Thoracic aorta (tissue), 2 donors: ENCODE measurements around the gene MCF2L2. TPM values are rescaled to one million over a fixed set of nuclear protein-coding genes. Genes with fewer than 3 reads are reported as not detected.

Experiments
- ATAC-seq: fragments of 150-250 bp; one replicate; pipeline ENCODE4 v1.8.0; 2017; ENCODE audit warnings: low read depth; ENCODE audit not compliant: insufficient number of reproducible peaks, low FRiP score
- DNase-seq: peaks from one replicate; pipeline ENCODE4 v3.0.0-alpha.2; 2020; ENCODE audit warnings: low spot score
- H3K27ac ChIP-seq, 2 donors: fragments of 200-600 bp; sonication (generic); 1 replicate in 1 of 2; 2 replicates in 1 of 2; pipeline ENCODE4 v1.5.1; 2016; ENCODE audit warnings: mild to moderate bottlenecking in 2 of 2, moderate library complexity in 2 of 2
- H3K27me3 ChIP-seq: fragments of 200-600 bp; sonication (generic); replicated peaks from 2 replicates; pipeline ENCODE4 v1.6.0; 2016; ENCODE audit warnings: mild to moderate bottlenecking; ENCODE audit not compliant: insufficient read depth
- H3K36me3 ChIP-seq: fragments of 200-600 bp; sonication (generic); one replicate; pipeline ENCODE4 v1.5.1; 2016
- H3K4me1 ChIP-seq, 2 donors: fragments of 200-600 bp; sonication (generic); 1 replicate in 1 of 2; 2 replicates in 1 of 2; pipeline versions ENCODE4 v1.5.1 to v1.6.0; 2016; ENCODE audit warnings: low read depth in 2 of 2, mild to moderate bottlenecking in 1 of 2; ENCODE audit not compliant: control insufficient read depth in 1 of 2
- H3K4me3 ChIP-seq: fragments of 200-600 bp; sonication (generic); 2 replicates; pipeline ENCODE4 v1.5.1; 2016; ENCODE audit warnings: mild to moderate bottlenecking
- H3K9me3 ChIP-seq: fragments of 200-600 bp; sonication (generic); 2 replicates; pipeline ENCODE4 v1.5.1; 2016
- total RNA-seq, 2 donors: library from RNA; depleted of rRNA; stranded (reverse); fragments of >200 nt; gene quantifications; one replicate each; pipeline versions ENCODE4 v1.1.0 to v1.2.3, GENCODE V29; 2016
- TF ChIP-seq, protein P1 (sequence below): fragments of 200-600 bp; sonication (generic); IDR thresholded peaks from one replicate; pipeline ENCODE4 v1.5.1; 2019; ENCODE audit warnings: antibody characterized with exemption

Gene MCF2L2
- total RNA-seq, 2 donors from 2014 or later: 0.85 to 1.5 TPM

DNA sequence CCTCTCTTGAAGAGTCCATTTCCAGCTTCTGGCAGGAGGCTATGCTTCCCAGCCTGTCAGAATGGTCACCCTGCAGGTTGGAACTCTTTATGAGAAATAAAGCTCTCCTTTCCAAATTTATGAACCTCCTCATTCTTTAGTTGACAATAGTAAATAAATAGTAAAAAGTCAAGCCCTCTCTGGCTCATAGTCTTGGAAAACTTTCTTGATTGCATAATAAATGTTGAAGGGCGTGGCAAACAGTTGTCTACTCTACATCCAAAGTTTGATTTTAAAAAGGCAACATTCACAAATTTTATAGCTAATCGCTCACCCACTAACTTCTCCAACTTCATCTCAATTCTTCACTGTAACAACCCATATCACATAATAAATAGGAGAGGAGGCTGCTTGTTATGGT is 58.8 kb downstream of the MCF2L2 start:
- Histone ChIP-seq H3K4me3 (no peak overlapping the region), H3K9me3 (no peaks in the 10 kb centered on the region), H3K36me3 (no peaks in the 10 kb centered on the region), H3K27ac (no peak overlapping the region), H3K4me1 (no peaks in the 10 kb centered on the region), H3K27me3 (no peaks in the 10 kb centered on the region)
- ATAC-seq (no peak), DNase-seq (no peak)
- TF ChIP-seq, protein P1, sequence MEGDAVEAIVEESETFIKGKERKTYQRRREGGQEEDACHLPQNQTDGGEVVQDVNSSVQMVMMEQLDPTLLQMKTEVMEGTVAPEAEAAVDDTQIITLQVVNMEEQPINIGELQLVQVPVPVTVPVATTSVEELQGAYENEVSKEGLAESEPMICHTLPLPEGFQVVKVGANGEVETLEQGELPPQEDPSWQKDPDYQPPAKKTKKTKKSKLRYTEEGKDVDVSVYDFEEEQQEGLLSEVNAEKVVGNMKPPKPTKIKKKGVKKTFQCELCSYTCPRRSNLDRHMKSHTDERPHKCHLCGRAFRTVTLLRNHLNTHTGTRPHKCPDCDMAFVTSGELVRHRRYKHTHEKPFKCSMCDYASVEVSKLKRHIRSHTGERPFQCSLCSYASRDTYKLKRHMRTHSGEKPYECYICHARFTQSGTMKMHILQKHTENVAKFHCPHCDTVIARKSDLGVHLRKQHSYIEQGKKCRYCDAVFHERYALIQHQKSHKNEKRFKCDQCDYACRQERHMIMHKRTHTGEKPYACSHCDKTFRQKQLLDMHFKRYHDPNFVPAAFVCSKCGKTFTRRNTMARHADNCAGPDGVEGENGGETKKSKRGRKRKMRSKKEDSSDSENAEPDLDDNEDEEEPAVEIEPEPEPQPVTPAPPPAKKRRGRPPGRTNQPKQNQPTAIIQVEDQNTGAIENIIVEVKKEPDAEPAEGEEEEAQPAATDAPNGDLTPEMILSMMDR: no peak

DNA sequence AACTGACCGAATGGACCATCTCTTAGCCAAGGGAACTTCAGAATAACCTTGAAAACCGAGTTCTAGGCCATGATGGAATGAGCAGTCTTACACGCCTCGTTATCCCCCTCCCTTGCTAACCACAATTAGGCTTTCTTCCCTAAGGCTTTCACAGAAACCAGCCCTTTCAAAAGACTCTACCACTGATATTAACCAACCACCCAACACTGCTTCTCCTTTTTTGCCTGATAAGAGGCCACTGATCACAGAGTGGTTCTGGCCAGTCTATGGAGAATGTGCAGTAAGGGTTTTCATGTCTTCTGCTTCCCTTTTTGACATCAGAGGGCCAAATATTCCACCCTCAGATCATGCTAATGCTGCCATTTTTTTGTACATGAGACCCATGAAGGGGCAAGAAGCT is 59.3 kb downstream of the MCF2L2 start:
- ATAC-seq: no peak
- H3K27me3 ChIP-seq: no peaks in the 10 kb centered on the region
- H3K4me1 ChIP-seq: no peaks in the 10 kb centered on the region
- H3K27ac ChIP-seq: no peak overlapping the region
- H3K4me3 ChIP-seq: no peak overlapping the region
- no peaks in the 10 kb centered on the region for H3K36me3 ChIP-seq
- no peak for DNase-seq
- TF ChIP-seq, protein P1: no peak
- H3K9me3 ChIP-seq: no peaks in the 10 kb centered on the region

DNA sequence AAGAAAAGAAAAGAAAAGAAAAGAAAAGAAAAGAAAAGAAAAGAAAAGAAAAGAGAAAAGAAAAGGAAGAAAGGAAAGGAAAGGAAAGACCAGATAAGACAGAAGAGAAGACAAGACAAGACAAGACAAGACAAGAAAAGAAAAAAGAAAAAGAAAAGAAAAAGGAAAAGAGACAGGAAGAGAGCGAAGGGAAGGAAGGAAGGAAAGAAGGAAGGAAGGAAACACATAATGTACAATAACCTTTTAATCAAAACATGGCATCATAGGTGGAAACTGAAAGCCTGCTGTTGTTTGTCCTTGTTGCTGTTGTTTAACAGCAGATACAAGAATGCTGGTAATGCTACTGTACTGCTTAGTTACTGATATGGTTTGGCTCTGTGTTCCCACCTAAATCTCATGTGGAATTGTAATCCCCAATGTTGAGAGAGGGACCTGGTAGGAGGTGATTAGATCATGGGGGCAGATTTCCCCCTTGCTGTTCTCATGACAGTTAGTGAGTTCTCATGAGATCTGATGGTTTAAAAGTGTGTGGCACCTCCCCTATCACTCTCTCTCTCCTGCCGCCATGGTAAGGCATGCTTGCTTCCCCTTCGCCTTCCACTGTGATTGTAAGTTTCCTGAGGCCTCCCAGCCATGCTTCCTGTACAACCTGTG is 67.3 kb downstream of the MCF2L2 start:
- ATAC-seq (no peak), DNase-seq (no peak)
- H3K9me3 ChIP-seq: no peaks in the 10 kb centered on the region
- TF ChIP-seq, protein P1: no peak
- H3K4me1 ChIP-seq: no peaks in the 10 kb centered on the region
- H3K36me3 ChIP-seq: no peaks in the 10 kb centered on the region
- H3K27ac ChIP-seq: no peak overlapping the region
- H3K27me3 ChIP-seq: no peaks in the 10 kb centered on the region
- no peak overlapping the region for H3K4me3 ChIP-seq

DNA sequence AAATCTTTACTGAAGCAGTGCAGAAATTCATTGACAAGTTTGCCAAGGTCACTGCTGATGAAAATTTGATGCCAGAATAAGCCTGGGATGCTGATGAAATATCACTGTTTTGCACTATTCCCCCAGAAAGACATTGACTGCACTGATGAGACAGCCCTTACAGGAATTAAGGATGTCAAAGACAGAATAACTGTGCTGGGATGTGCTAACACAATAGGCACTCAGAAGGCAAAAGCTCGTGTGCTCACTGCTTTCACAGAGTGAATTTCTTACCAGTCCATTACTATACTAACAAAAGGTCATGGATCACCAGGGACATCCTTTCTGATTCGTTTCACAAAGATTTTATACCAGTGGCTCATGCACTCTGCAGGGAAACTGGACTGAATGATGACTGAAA is 69.4 kb downstream of the MCF2L2 start:
- Histone ChIP-seq H3K4me1 (no peaks in the 10 kb centered on the region), H3K36me3 (no peaks in the 10 kb centered on the region), H3K27me3 (no peaks in the 10 kb centered on the region), H3K9me3 (no peaks in the 10 kb centered on the region), H3K27ac (no peak overlapping the region), H3K4me3 (no peak overlapping the region)
- ATAC-seq (no peak), DNase-seq (no peak)
- TF ChIP-seq, protein P1: no peak

DNA sequence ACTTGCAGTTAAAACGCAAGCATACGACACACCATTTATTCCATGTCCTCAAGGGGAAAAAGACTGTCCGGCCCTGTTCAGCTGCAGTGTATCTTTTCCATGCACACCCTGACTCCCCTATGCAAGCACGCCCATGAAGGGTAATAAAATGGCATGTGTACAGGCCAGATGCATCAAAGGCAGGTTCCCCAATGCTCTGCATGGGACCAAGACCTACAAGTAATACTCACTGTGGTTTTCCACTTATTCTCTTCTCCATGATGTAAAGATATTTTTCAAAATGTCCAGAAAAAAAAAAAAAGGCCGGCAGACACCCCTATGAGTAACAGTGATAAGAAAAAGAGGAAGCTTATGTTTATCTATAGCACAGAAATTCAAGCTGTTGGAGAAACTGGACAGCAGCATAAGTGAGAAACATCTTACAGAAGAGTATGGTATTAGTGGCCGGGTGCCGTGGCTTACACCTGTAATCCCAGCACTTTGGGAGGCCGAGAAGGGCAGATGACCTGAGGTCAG is 70.8 kb downstream of the MCF2L2 start:
- no peaks in the 10 kb centered on the region for H3K36me3 ChIP-seq
- H3K4me3 ChIP-seq: no peak overlapping the region
- H3K27me3 ChIP-seq: no peaks in the 10 kb centered on the region
- no peak overlapping the region for H3K27ac ChIP-seq
- ATAC-seq (no peak), DNase-seq (no peak)
- no peaks in the 10 kb centered on the region for H3K4me1 ChIP-seq
- no peaks in the 10 kb centered on the region for H3K9me3 ChIP-seq
- TF ChIP-seq, protein P1: no peak
